Heart right ventricle (tissue), 16 donors: ENCODE measurements around the gene PLCG1. TPM values are rescaled to one million over a fixed set of nuclear protein-coding genes. Genes with fewer than 3 reads are reported as not detected.

Experiments
- ATAC-seq, 8 donors: fragments of 200-7000 bp; cut with Tn5 transposase; one replicate each; pipeline ENCODE4 v1.9.1; 2020; ENCODE audit warnings: mild to moderate bottlenecking in 8 of 8, moderate library complexity in 8 of 8, moderate number of reproducible peaks in 1 of 8
- DNase-seq, 2 donors: peaks; one replicate each; pipeline ENCODE4 v3.0.0-alpha.2; 2020
- H3K27ac ChIP-seq, 10 donors: fragments of 200-600 bp; sonication (generic) in 2 of 10; one replicate each; pipeline versions ENCODE4 v1.5.0 to v1.8.0; 2020 to 2022; ENCODE audit warnings: mild to moderate bottlenecking in 3 of 10
- H3K27me3 ChIP-seq, 7 donors: fragments of 200-600 bp; one replicate each; pipeline ENCODE4 v1.8.0; 2021 to 2022; ENCODE audit warnings: mild to moderate bottlenecking in 2 of 7
- H3K36me3 ChIP-seq, 9 donors: fragments of 200-600 bp; sonication (generic) in 1 of 9; one replicate each; pipeline versions ENCODE4 v1.5.0 to v1.8.0; 2020 to 2022; ENCODE audit warnings: mild to moderate bottlenecking in 2 of 9
- H3K4me1 ChIP-seq, 9 donors: fragments of 200-600 bp; sonication (generic) in 1 of 9; one replicate each; pipeline versions ENCODE4 v1.5.0 to v1.8.0; 2020 to 2022; ENCODE audit warnings: mild to moderate bottlenecking in 4 of 9
- H3K4me3 ChIP-seq, 10 donors: fragments of 200-600 bp; sonication (generic) in 2 of 10; one replicate each; pipeline versions ENCODE4 v1.5.0 to v1.8.0; 2020 to 2022; ENCODE audit warnings: mild to moderate bottlenecking in 7 of 10, moderate library complexity in 2 of 10
- H3K9me3 ChIP-seq, 11 donors: fragments of 200-600 bp in 10 of 11; sonication (generic) in 2 of 11; one replicate each; pipeline versions ENCODE4 v1.5.0 to v1.8.0; 2013 to 2022; ENCODE audit warnings: mild to moderate bottlenecking in 2 of 11, control low read depth in 1 of 11, moderate library complexity in 1 of 11
- CTCF ChIP-seq, 9 donors: fragments of 200-600 bp; sonication (generic) in 2 of 9; IDR thresholded peaks; one replicate each; pipeline versions ENCODE4 v1.5.0 to v1.8.0; 2021 to 2022; ENCODE audit warnings: antibody characterized with exemption in 9 of 9, mild to moderate bottlenecking in 5 of 9, moderate library complexity in 1 of 9
- WGBS, 2 donors: extraction: QIAGEN DNeasy Blood & Tissue Kit; methylation state at CpG; one replicate each; pipeline ENCODE4 v1.1.7; 2013; ENCODE audit warnings: inconsistent platforms in 1 of 2; 5-methylcytosine and 5-hydroxymethylcytosine counted together
- intact Hi-C, 10 donors: fragments of 100-400 bp; cut with DNase I; formaldehyde crosslinking; loops; one replicate each; pipeline versions ENCODE4 v1.11.1 to v1.14.2; 2022
- polyA plus RNA-seq, 2 donors: library from polyadenylated mRNA; stranded (reverse); fragments of 200-250 nt; gene quantifications; one replicate each; pipeline ENCODE4 v1.2.3, GENCODE V29; 2013
- total RNA-seq, 10 donors: library from RNA; stranded (reverse); fragmentation: NEBNext Ultra II Directional in 3 of 10; extraction: Animal tissue kit (Norgen Biotek cat#: 25700) in 3 of 10; gene quantifications; one replicate each; pipeline versions ENCODE4 v1.2.1 to v1.2.4, GENCODE V29; 2021 to 2023
- donor health status: Arrhythmogenic right ventricular cardiomyopathy.
- donor health status: ischemic (EF 13 %, LVEDD 7.1; RV severe dilation, severe dysfunction).
- donor health status: healthy with polysubstance abuse.
- donor health status: DM: no; HTN: yes; CAD: no.
- donor health status: DM: no; HTN: no; CAD: no.
- donor health status: ischemic (EF 25% LVEDD 6.9; RV normal size, moderate dysfunction).
- donor health status: ischemic (EF 25% LVEDD 5.7; RV mildly dilated, moderate dysfunction).
- donor health status: healthy.
- donor health status: DM: yes; HTN: yes; CAD: no.
- donor health status: Ischemic cardiomyopathy.
- donor health status: ischemic (EF 35%, LVEDD 5.7; RV mildly dilated, moderate dysfunction).
- donor health status: nonischemic (EF 11% LVEDD 7.7; RV severe dilation, severe dysfunction).
- donor health status: DM: yes; HTN: yes; CAD: no.
- donor health status: PGD.
- donor health status: ischemic (EF 29% LVEDD 5.4; RV normal size, mild dysfunction).
- donor health status: nonischemic (EF 23%, LVEDD 6.1; RV moderate dilation, normal function).

PLCG1 gene
- total and polyA plus RNA-seq, 12 donors: 36.6 to 81.7 (median 47.9) TPM

GRCh38 chr20:41213150-41213820 lies 75.9 kb downstream of the PLCG1 start:
- Histone ChIP-seq H3K9me3 (no peaks in the 10 kb centered on the region), H3K27me3 (no peaks in the 10 kb centered on the region), H3K4me1 (peaks cover 0 to 20% (median 13%) of the 10 kb centered on the region in 9 donors), H3K4me3 (no peak overlapping the region), H3K36me3 (no peaks in the 10 kb centered on the region), H3K27ac (peak overlapping the region in 1 of 10 donors; percentile 11)
- TF ChIP-seq CTCF (IDR thresholded peaks at IDR 0.05): no peak
- WGBS, 2 donors: 50 to 73% methylated on average over 1 of the region's 1 CpG
- ATAC-seq (peak in 6 of 8 donors; percentile 64 to 89 (median 82)), DNase-seq (peak in 1 of 2 donors; percentile 18)
- intact Hi-C loops: no loop called here

GRCh38 chr20:41214202-41214601 lies 76.9 kb downstream of the PLCG1 start:
- H3K27ac ChIP-seq: no peak overlapping the region
- TF ChIP-seq CTCF (IDR thresholded peaks at IDR 0.05): no peak
- WGBS, 2 donors: 95 to 99% methylated on average over 3 of the region's 3 CpGs

GRCh38 chr20:41214666-41215065 lies 77.3 kb downstream of the PLCG1 start:
- H3K9me3 ChIP-seq: no peaks in the 10 kb centered on the region
- H3K27me3 ChIP-seq: no peaks in the 10 kb centered on the region
- H3K36me3 ChIP-seq: no peaks in the 10 kb centered on the region
- 98 to 99% methylated on average over 3 of the region's 3 CpGs for WGBS, 2 donors
- DNase-seq (no peak), ATAC-seq (no peak)
- H3K27ac ChIP-seq: no peak overlapping the region
- no peak for TF ChIP-seq CTCF (IDR thresholded peaks at IDR 0.05)
- peaks cover 0 to 29% (median 13%) of the 10 kb centered on the region in 9 donors for H3K4me1 ChIP-seq
- H3K4me3 ChIP-seq: no peak overlapping the region
- intact Hi-C loops: no loop called here

More at GRCh38 chr20:41214202-41214601, 76.9 kb downstream of the PLCG1 start:
- Histone ChIP-seq H3K4me1 (peaks cover 0 to 29% (median 13%) of the 10 kb centered on the region in 9 donors), H3K4me3 (no peak overlapping the region), H3K9me3 (no peaks in the 10 kb centered on the region), H3K27me3 (no peaks in the 10 kb centered on the region), H3K36me3 (no peaks in the 10 kb centered on the region)
- DNase-seq: no peak
- intact Hi-C loops: no loop called here
- no peak for ATAC-seq

- ATAC-seq: no peak
- Histone ChIP-seq H3K9me3 (no peaks in the 10 kb centered on the region), H3K27ac (peak overlapping the region in 1 of 10 donors; percentile 26), H3K36me3 (no peaks in the 10 kb centered on the region), H3K4me3 (no peak overlapping the region), H3K4me1 (peaks cover 2 to 43% (median 17%) of the 10 kb centered on the region in 9 donors), H3K27me3 (no peaks in the 10 kb centered on the region)
- TF ChIP-seq CTCF (IDR thresholded peaks at IDR 0.05): no peak
- intact Hi-C loops: no loop called here
- no peak for DNase-seq
- 81 to 84% methylated on average over 5 of the region's 5 CpGs for WGBS, 2 donors
Measured at GRCh38 chr20:41217422-41217821, 80.1 kb downstream of the PLCG1 start.
